GM18951 (cell line): Measurements from ENCODE around the gene JKAMP.

Experiments
- POLR2A ChIP-seq: IDR thresholded peaks from 4 replicates; pipeline ENCODE4 v1.6.1; 2011; ENCODE audit warnings: mild to moderate bottlenecking; ENCODE audit not compliant: insufficient read length, insufficient read depth; ENCODE audit errors: extremely low read depth
- in situ Hi-C: fragments of 300-500 bp; cut with MboI; formaldehyde crosslinking; loops from one replicate; pipeline ENCODE4 v1.12.0; 2022; ENCODE audit warnings: low sequenced_read_pairs, mixed read lengths, inconsistent platforms; ENCODE audit not compliant: unreplicated experiment

JKAMP gene

GRCh38 chr14:59464486-59465315, 19.6 kb upstream of the JKAMP start:
- peak; percentile 16 for TF ChIP-seq POLR2A
- in situ Hi-C loops = no loop called here

- in situ Hi-C loops = no loop called here
- TF ChIP-seq POLR2A = no peak
These were observed 18.8 kb upstream of the JKAMP start, which contains the start of gene GPR135 for GRCh38 chr14:59465316-59466135. GPR135 (minus strand) TSS chr14:59465380; CDS start chr14:59465226, 154 bp downstream.

- in situ Hi-C loops = no loop called here
- no peak for TF ChIP-seq POLR2A
These were observed 10.1 kb upstream of the JKAMP start for GRCh38 chr14:59474172-59474571.

GRCh38 chr14:59475709-59476108, 8.6 kb upstream of the JKAMP start:
- TF ChIP-seq POLR2A = no peak

GRCh38 chr14:59478540-59478939, 5.8 kb upstream of the JKAMP start:
- in situ Hi-C loops = no loop called here
- no peak for TF ChIP-seq POLR2A

More at GRCh38 chr14:59475709-59476108, 8.6 kb upstream of the JKAMP start:
- in situ Hi-C loops = no loop called here

GRCh38 chr14:59480166-59480565, 4.2 kb upstream of the JKAMP start:
- in situ Hi-C loops = no loop called here
- no peak for TF ChIP-seq POLR2A

- in situ Hi-C loops = no loop called here
- no peak for TF ChIP-seq POLR2A
These were observed 2.9 kb upstream of the JKAMP start for GRCh38 chr14:59481407-59481806.

GRCh38 chr14:59481871-59482540, 2.3 kb upstream of the JKAMP start:
- TF ChIP-seq POLR2A = no peak
- in situ Hi-C loops = no loop called here

GRCh38 chr14:59482541-59483331, 1.6 kb upstream of the JKAMP start:
- no peak for TF ChIP-seq POLR2A
- in situ Hi-C loops = no loop called here

GRCh38 chr14:59483363-59483762, 954 bp upstream of the JKAMP start:
- in situ Hi-C loops = no loop called here
- TF ChIP-seq POLR2A = no peak

GRCh38 chr14:59484639-59485175, 390 bp downstream of the JKAMP start:
- TF ChIP-seq POLR2A = no peak
- in situ Hi-C loops = no loop called here

GRCh38 chr14:59490756-59491155, 6.4 kb downstream of the JKAMP start:
- in situ Hi-C loops = no loop called here
- no peak for TF ChIP-seq POLR2A
